Measurements from ENCODE around the gene GRIA3.

DNA sequence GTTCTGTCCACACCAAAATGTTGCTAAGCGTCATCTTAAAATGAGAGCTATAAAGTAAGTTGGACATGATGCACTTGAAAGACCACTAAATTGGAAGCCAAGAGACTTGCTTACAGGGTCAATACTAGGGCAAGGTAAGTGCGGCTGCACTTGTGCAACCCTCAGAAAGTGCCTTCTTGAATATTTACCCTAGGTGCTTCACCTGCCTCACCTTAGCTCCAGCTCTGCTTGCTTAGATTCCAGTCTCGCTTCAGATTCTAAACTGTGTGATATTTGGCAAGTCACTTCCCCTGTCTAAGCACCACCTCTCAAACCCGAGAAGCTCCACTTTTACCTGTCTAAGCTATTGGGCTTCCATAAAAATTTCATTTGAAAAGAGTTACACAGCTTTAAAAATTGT is 136.5 kb downstream of the GRIA3 start:
- no peak for TF ChIP-seq EP300 (IDR thresholded peaks at IDR 0.05)
- TF ChIP-seq, protein P1, sequence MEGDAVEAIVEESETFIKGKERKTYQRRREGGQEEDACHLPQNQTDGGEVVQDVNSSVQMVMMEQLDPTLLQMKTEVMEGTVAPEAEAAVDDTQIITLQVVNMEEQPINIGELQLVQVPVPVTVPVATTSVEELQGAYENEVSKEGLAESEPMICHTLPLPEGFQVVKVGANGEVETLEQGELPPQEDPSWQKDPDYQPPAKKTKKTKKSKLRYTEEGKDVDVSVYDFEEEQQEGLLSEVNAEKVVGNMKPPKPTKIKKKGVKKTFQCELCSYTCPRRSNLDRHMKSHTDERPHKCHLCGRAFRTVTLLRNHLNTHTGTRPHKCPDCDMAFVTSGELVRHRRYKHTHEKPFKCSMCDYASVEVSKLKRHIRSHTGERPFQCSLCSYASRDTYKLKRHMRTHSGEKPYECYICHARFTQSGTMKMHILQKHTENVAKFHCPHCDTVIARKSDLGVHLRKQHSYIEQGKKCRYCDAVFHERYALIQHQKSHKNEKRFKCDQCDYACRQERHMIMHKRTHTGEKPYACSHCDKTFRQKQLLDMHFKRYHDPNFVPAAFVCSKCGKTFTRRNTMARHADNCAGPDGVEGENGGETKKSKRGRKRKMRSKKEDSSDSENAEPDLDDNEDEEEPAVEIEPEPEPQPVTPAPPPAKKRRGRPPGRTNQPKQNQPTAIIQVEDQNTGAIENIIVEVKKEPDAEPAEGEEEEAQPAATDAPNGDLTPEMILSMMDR (IDR thresholded peaks at IDR 0.05), result no peak

All from esophagus muscularis mucosa (tissue), 3 donors.